HK-2 (cell line): ENCODE measurements around the gene CHMP4B.

Source experiments
- DNase-seq: peaks from one replicate; pipeline ENCODE4 v3.0.0-alpha.2; 2018; ENCODE audit not compliant: unreplicated experiment

The CHMP4B gene

GRCh38 chr20:33863440-33864323, 52.5 kb downstream of the CHMP4B start:
- DNase-seq: no peak

DNA sequence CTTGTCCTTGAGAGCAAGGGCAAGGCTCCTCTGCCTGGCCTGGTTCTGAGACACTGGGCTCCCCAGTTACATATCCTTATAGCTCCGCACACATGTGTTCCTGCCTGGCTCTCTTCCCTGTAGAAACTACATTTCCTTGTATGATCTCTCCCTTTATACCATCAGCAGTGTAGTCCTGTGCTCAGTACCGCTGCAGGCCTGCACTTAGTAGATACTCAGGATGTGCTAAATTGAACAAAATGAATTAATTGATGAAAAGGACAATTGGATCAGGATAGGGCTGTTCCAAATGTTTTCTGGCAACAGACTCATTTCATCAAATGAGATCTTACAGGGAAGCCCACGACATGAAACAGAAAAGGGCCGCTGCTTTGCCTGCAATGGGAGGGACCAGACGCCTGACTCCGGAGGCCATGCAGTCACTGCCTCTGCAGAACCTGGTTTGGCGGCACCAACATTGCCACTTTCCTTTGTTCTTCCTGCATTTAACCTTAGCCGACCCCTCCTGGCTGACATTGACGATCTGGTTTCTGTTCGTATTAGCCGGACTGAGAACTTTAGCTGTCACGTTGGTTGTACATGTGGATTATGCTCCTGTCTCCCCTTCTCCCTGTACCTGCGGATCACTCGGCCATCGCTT, 53.3 kb downstream of the CHMP4B start:
- no peak for DNase-seq

- no peak for DNase-seq
Measured at GRCh38 chr20:33865761-33866370, 54.7 kb downstream of the CHMP4B start.

GRCh38 chr20:33866398-33867100, 55.4 kb downstream of the CHMP4B start:
- DNase-seq: no peak

GRCh38 chr20:33868042-33868441, 56.9 kb downstream of the CHMP4B start:
- DNase-seq: no peak

- no peak for DNase-seq
Measured at GRCh38 chr20:33868595-33868994, 57.4 kb downstream of the CHMP4B start.

- DNase-seq: no peak
Measured at GRCh38 chr20:33869283-33869682, 58.1 kb downstream of the CHMP4B start.

GRCh38 chr20:33871362-33871761, 60.2 kb downstream of the CHMP4B start:
- no peak for DNase-seq

DNA sequence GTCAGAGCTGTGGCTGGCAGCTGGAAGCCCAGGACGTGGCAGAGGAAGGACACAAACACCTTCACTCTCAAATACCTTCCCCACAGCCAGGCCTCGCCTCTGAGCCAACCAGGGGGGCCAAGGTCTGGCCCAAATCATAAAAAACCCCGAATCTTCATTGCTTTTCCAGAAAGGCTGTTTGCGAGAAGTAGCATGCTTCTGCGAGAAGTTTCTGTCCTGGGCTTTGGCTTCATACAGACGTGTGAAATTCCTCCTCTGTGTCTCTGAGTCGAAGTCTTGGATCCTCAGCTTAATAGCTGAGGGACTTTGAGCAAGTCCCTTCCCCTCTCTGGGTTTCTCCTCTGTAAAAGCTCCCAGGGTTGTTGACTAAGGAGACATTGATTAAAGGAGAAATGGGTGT, 63.0 kb downstream of the CHMP4B start:
- no peak for DNase-seq

- DNase-seq: no peak
Measured at GRCh38 chr20:33875055-33875454, 63.9 kb downstream of the CHMP4B start.

DNA sequence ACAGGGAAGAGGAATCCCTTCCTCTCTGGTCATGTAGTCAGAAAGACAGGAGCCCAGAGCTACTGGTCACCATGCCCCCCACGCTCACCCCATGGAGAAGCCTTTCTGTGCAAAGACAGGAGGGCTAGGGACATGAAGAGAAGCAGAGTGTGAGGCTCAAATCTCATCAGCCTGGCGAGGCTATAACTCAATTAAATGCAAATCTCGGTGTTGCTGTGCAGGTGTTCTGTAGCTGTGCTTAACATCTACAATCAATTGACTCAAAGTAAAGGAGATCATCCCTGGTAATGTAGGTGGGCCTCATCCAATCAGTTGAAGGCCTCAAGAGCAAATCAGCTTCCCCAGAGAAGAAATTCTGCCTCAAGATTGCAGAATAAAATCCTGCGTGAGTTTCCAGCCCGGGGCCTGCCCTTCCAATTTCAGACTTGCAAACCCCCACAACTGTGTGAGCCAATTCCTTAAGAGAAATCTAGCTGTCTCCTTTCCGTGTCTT, 64.4 kb downstream of the CHMP4B start:
- no peak for DNase-seq

DNA sequence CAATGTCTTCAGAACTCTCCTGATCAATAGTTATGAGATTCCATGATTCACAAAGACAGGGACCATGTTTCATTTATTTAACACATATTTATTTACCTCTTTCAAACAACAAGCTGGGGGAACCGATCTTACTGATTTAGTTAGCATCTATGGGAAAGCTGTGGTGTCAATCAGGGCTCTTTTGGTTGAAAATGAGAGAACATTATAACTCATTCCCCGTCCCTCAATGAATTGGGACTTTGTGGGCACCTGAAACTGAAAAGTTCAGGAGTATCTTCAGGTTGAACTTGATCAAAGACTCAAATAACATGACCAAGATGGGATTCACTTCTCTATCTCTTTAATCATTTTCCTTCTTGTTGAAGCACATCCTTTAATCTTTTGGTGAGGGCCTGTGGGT, 67.4 kb downstream of the CHMP4B start:
- no peak for DNase-seq

- no peak for DNase-seq
Measured at GRCh38 chr20:33880396-33880795, 69.2 kb downstream of the CHMP4B start.

- no peak for DNase-seq
Measured at GRCh38 chr20:33881989-33882388, 70.8 kb downstream of the CHMP4B start.

- DNase-seq: no peak
Measured at GRCh38 chr20:33882481-33882880, 71.3 kb downstream of the CHMP4B start.

GRCh38 chr20:33883164-33883563, 72.0 kb downstream of the CHMP4B start:
- DNase-seq: no peak

DNA sequence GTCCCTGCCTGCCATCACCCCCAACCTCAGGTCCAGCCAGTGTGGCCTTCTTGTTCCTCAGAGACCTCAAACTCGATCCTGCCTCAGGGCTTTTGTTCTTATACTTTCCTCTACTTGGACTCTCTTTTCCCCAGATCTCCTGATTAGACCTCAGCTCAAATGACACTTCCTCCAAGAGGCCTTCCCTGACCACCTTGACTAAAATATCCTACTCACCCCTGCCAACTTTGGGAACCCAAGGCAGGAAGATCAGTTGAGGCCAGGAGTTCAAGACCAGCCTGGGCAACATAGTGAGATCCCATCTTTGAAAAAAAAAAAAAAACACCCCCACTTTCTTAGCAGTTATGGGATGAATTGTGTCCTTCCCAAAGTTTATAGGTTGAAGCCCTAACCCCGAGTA, 73.5 kb downstream of the CHMP4B start:
- DNase-seq: no peak

- no peak for DNase-seq
Measured at GRCh38 chr20:33889312-33889711, 78.2 kb downstream of the CHMP4B start.

GRCh38 chr20:33890557-33890956, 79.4 kb downstream of the CHMP4B start:
- no peak for DNase-seq

GRCh38 chr20:33893314-33893713, 82.2 kb downstream of the CHMP4B start:
- DNase-seq: no peak

DNA sequence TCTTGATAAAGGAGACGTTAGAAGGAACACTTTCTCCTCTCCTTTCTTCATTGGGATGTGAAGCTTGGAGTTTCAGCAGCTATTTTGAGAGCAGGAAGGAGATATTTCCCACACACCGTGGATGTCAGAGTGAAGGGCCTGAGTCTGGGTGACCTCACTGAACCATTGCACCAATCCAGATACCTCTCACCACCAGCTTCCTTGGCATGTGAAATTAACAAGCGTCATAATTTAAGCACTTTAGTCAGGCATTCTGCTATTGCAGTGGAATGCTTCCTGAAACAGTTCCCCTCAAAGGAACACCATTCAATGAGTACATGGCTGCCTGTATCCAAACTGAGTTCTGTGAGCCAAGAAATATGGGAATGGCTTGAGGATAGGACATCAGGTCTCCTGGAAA, 83.7 kb downstream of the CHMP4B start:
- no peak for DNase-seq

DNA sequence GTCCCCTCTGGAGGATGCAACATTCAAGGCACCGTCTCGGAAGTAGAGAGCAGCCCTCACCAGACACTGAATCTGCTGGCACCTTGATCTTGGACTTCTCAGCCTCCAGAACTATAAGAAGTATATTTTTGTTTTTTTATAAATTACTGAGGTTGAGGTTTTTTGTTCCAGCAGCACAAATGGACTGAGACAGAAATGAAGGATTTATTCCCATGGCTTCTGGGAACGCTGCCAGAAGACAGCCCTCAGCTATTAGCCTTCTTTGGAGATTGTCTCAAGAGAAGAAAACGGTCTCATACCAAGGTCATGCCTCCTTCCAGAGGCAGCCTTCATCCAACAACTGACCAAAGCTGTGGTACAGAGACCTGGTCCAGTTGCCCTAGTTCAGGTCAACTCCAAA, 85.4 kb downstream of the CHMP4B start:
- DNase-seq: no peak
